Gastroesophageal sphincter (tissue), 3 donors: ENCODE measurements around the gene TRIM37.

Experiments used
- EP300 ChIP-seq: sonication (generic); formaldehyde crosslinking; IDR thresholded peaks from one replicate; pipeline ENCODE4 v1.6.1; 2017; ENCODE audit warnings: antibody characterized with exemption, mild to moderate bottlenecking
- POLR2A ChIP-seq, 2 donors: fragments of 450-650 bp; IDR thresholded peaks; one replicate each; pipeline ENCODE4 v1.6.1; 2017; ENCODE audit warnings: antibody characterized with exemption in 2 of 2, mild to moderate bottlenecking in 2 of 2, moderate library complexity in 1 of 2
- TF ChIP-seq, protein P1 (sequence below), 4 experiments: fragments of 200-600 bp in 2 of 4; fragments of 450-650 bp in 2 of 4; sonication (generic) in 1 of 4; IDR thresholded peaks; one replicate each; pipeline ENCODE4 v1.5.1; 2017 to 2019; ENCODE audit warnings: antibody characterized with exemption in 4 of 4, mild to moderate bottlenecking in 2 of 4, moderate library complexity in 2 of 4

DNA sequence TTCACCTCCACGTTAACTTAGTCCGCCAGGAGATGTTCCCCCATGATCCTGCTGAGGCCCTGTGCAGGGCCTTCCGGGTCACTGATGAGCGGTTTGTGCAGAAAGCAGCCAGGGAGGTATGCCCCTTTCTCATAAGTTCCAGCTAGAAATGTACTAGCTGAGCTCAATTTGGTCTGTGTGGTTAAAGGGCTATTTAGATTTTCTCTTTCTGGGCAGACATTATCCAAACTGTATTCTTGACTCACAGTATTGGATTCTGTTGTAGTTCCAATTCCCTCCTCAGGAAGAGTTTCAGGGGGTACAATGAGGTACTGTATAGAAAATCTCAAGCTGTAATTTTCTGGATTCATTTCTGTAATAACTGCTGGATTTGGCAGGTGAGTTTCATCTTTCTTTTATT, 137.1 kb downstream of the TRIM37 start:
- no peak for TF ChIP-seq POLR2A (IDR thresholded peaks at IDR 0.05)
- TF ChIP-seq, protein P1, sequence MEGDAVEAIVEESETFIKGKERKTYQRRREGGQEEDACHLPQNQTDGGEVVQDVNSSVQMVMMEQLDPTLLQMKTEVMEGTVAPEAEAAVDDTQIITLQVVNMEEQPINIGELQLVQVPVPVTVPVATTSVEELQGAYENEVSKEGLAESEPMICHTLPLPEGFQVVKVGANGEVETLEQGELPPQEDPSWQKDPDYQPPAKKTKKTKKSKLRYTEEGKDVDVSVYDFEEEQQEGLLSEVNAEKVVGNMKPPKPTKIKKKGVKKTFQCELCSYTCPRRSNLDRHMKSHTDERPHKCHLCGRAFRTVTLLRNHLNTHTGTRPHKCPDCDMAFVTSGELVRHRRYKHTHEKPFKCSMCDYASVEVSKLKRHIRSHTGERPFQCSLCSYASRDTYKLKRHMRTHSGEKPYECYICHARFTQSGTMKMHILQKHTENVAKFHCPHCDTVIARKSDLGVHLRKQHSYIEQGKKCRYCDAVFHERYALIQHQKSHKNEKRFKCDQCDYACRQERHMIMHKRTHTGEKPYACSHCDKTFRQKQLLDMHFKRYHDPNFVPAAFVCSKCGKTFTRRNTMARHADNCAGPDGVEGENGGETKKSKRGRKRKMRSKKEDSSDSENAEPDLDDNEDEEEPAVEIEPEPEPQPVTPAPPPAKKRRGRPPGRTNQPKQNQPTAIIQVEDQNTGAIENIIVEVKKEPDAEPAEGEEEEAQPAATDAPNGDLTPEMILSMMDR (IDR thresholded peaks at IDR 0.05), result no peak
- no peak for TF ChIP-seq EP300
